ENCODE data around the gene MTCL1. TPM values are rescaled to one million over a fixed set of nuclear protein-coding genes. Genes with fewer than 3 reads are reported as not detected.

The MTCL1 gene
- total and polyA plus RNA-seq, 2 of the 8 experiments (the other 6 are each of a cell fraction or from before 2014, with no cell fraction given), result 16.6 to 60.8 TPM

DNA sequence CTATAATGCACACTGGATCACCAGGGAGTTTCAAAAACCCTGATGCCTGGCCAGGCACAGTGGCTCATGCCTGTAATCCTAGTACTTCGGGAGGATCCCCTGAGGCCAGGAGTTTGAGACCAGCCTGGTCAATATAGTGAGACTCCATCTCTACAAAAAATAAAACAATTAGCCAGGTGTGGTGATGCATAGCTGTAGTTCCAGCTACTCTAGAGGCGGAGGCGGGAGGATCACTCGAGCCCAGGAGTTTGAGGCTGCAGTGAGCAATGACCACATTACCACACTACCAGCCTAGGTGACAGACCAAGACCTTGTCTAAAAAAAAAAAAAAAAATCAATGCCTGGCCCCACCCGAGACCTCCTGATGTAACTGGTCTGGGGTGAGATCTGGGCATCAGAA, 137.2 kb downstream of the MTCL1 start (continued):
- TF ChIP-seq CHD1 (IDR thresholded peaks at IDR 0.05; ENCODE audit: low read depth, low read length) (no peak), CHD2 (IDR thresholded peaks at IDR 0.05; ENCODE audit: low read length) (no peak), BACH1 (IDR thresholded peaks at IDR 0.05; ENCODE audit: low read length) (no peak), HDAC2 (IDR thresholded peaks at IDR 0.05; ENCODE audit: borderline replicate concordance in 1 of 2, low read depth in 2 of 2, low read length in 2 of 2) (no peak), ZNF274 (IDR thresholded peaks at IDR 0.05; ENCODE audit: borderline replicate concordance, extremely low read depth, low read length) (no peak), ASH2L (IDR thresholded peaks at IDR 0.05; ENCODE audit: low read length) (no peak), CBX5 (IDR thresholded peaks at IDR 0.05; ENCODE audit: low read depth, low read length) (no peak)
